ENCODE data around the gene EHD4.

- TF ChIP-seq POLR2A (IDR thresholded peaks at IDR 0.05; ENCODE audit: low read depth, low read length), result no peak
- no peak for TF ChIP-seq TAF1 (IDR thresholded peaks at IDR 0.05; ENCODE audit: borderline replicate concordance, low read depth, low read length)
These were observed 71.6 kb downstream of the EHD4 start for GRCh38 chr15:41900526-41901380.

Data from GM12892 (cell line).